ENCODE measurements around the gene KRT28.

DNA sequence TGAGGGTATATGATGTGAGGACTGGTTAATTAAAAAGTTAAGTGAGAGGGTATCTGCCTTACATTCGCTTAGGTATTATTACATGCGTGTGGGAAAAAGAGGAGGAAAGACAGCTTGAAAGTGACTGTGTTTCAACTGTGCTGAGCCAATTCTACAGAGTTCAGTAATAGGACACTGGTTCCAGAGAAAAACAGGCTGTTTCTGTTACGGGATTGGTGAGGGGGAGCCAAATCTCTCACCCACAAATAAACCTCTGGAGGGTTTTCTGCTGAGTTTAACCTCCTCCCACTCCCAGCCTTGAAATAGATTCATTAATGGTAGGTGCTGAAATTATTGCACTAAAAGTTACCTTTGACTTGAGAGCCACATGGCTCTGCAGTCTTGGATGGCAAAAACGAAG lies 23.8 kb downstream of the KRT28 start:
- TF ChIP-seq SUZ12 (IDR thresholded peaks at IDR 0.05; ENCODE audit: extremely low read depth, insufficient read depth, insufficient read length) (no peak), YY1 (IDR thresholded peaks at IDR 0.05; ENCODE audit: insufficient read depth, insufficient read length) (no peak), ZNF274 (IDR thresholded peaks at IDR 0.05; ENCODE audit: low read depth, low read length) (no peak)

Data from NT2/D1 (cell line).